Peyer's patch (tissue), 4 donors: ENCODE measurements around the gene TFIP11. TPM values are rescaled to one million over a fixed set of nuclear protein-coding genes. Genes with fewer than 3 reads are reported as not detected.

ENCODE experiments used
- DNase-seq, 3 donors: peaks; one replicate each; pipeline ENCODE4 v3.0.0-alpha.2; 2017 to 2019
- H3K27ac ChIP-seq, 4 donors: fragments of 200-600 bp; sonication (generic); one replicate each; pipeline ENCODE4 v1.5.1; 2016 to 2019
- H3K27me3 ChIP-seq, 2 donors: fragments of 200-600 bp; sonication (generic); one replicate each; pipeline ENCODE4 v1.5.1; 2019
- H3K36me3 ChIP-seq, 3 donors: fragments of 200-600 bp; sonication (generic); one replicate each; pipeline ENCODE4 v1.5.1; 2016 to 2019
- H3K4me1 ChIP-seq, 4 donors: fragments of 200-600 bp; sonication (generic); one replicate each; pipeline ENCODE4 v1.5.1; 2016 to 2019
- H3K4me3 ChIP-seq, 4 donors: fragments of 200-600 bp; sonication (generic); 1 replicate in 3 of 4; 2 replicates in 1 of 4; pipeline ENCODE4 v1.5.1; 2016 to 2019; ENCODE audit warnings: mild to moderate bottlenecking in 1 of 4
- H3K9me3 ChIP-seq, 4 donors: fragments of 200-600 bp; sonication (generic); one replicate each; pipeline ENCODE4 v1.5.1; 2016 to 2019; ENCODE audit warnings: mild to moderate bottlenecking in 1 of 4
- CTCF ChIP-seq, 6 experiments: fragments of 450-650 bp in 4 of 6; fragments of 200-600 bp in 2 of 6; sonication (generic) in 1 of 6; IDR thresholded peaks; one replicate each; pipeline ENCODE4 v1.5.1; 2017 to 2019; ENCODE audit warnings: antibody characterized with exemption in 6 of 6, mild to moderate bottlenecking in 3 of 6, moderate library complexity in 1 of 6
- POLR2A ChIP-seq, 2 donors: fragments of 450-650 bp; IDR thresholded peaks; one replicate each; pipeline ENCODE4 v1.5.1; 2017; ENCODE audit warnings: antibody characterized with exemption in 2 of 2, mild to moderate bottlenecking in 2 of 2, moderate library complexity in 2 of 2
- total RNA-seq, 4 donors: library from RNA; depleted of rRNA; stranded (reverse); fragments of >200 nt; gene quantifications; one replicate each; pipeline ENCODE4 v1.1.0, GENCODE V29; 2016

Gene TFIP11
- total RNA-seq, 4 donors from 2014 or later: 24.0 to 46.2 (median 30.8) TPM

GRCh38 chr22:26448334-26448733 is 63.9 kb downstream of the TFIP11 start:
- Histone ChIP-seq H3K27me3 (no peaks in the 10 kb centered on the region), H3K4me3 (no peak overlapping the region), H3K36me3 (peaks cover 0 to 23% (median 0%) of the 10 kb centered on the region in 3 donors), H3K4me1 (no peaks in the 10 kb centered on the region), H3K9me3 (no peaks in the 10 kb centered on the region), H3K27ac (no peak overlapping the region)
- DNase-seq: no peak
- TF ChIP-seq POLR2A (IDR thresholded peaks at IDR 0.05): no peak
- TF ChIP-seq CTCF (IDR thresholded peaks at IDR 0.05): no peak

GRCh38 chr22:26447584-26448329 is 64.5 kb downstream of the TFIP11 start:
- H3K4me3 ChIP-seq: no peak overlapping the region
- no peak overlapping the region for H3K27ac ChIP-seq
- no peaks in the 10 kb centered on the region for H3K9me3 ChIP-seq
- DNase-seq: no peak
- peaks cover 0 to 17% (median 0%) of the 10 kb centered on the region in 3 donors for H3K36me3 ChIP-seq
- H3K4me1 ChIP-seq: no peaks in the 10 kb centered on the region
- H3K27me3 ChIP-seq: no peaks in the 10 kb centered on the region
- TF ChIP-seq CTCF (IDR thresholded peaks at IDR 0.05): no peak
- no peak for TF ChIP-seq POLR2A (IDR thresholded peaks at IDR 0.05)

- TF ChIP-seq POLR2A (IDR thresholded peaks at IDR 0.05) (no peak), CTCF (IDR thresholded peaks at IDR 0.05) (no peak)
- Histone ChIP-seq H3K36me3 (peaks cover 0 to 10% (median 0%) of the 10 kb centered on the region in 3 donors), H3K4me1 (no peaks in the 10 kb centered on the region), H3K9me3 (no peaks in the 10 kb centered on the region), H3K4me3 (no peak overlapping the region), H3K27ac (no peak overlapping the region), H3K27me3 (no peaks in the 10 kb centered on the region)
- no peak for DNase-seq
Observed at GRCh38 chr22:26446808-26447515, 65.3 kb downstream of the TFIP11 start.

GRCh38 chr22:26445577-26446275 is 66.5 kb downstream of the TFIP11 start:
- no peak for DNase-seq
- H3K9me3 ChIP-seq: no peaks in the 10 kb centered on the region

More at GRCh38 chr22:26445577-26446275, 66.5 kb downstream of the TFIP11 start:
- Histone ChIP-seq H3K4me1 (no peaks in the 10 kb centered on the region), H3K27me3 (no peaks in the 10 kb centered on the region), H3K27ac (no peak overlapping the region), H3K4me3 (no peak overlapping the region), H3K36me3 (no peaks in the 10 kb centered on the region)
- TF ChIP-seq POLR2A (IDR thresholded peaks at IDR 0.05) (no peak), CTCF (IDR thresholded peaks at IDR 0.05) (no peak)
